Measurements from ENCODE around the gene SNX13.

DNA sequence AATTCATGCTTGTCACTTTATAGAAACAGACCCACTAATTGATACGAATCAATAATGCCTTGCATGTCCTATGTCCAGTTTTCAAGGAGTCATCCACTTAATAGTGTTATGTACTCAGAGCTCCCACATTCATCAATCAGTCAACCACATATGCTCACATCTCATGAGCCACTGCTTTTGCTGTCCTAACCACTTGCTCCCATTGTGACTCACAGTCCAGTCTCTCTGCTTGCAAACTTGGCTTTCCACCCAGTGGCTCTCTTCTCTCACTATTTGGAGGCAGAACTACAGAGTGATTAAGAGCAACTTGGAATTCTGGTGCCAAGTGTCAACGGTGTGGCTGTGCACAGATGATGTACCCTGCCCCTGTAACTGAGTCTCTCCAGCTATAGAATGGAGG, 166.0 kb downstream of the SNX13 start:
- TF ChIP-seq EZH2phosphoT487 (IDR thresholded peaks at IDR 0.05; ENCODE audit: low read depth, severe bottlenecking, unreplicated experiment) (no peak), EZH2 (IDR thresholded peaks at IDR 0.05; ENCODE audit: borderline replicate concordance) (no peak)
- TF ChIP-seq, protein P1, sequence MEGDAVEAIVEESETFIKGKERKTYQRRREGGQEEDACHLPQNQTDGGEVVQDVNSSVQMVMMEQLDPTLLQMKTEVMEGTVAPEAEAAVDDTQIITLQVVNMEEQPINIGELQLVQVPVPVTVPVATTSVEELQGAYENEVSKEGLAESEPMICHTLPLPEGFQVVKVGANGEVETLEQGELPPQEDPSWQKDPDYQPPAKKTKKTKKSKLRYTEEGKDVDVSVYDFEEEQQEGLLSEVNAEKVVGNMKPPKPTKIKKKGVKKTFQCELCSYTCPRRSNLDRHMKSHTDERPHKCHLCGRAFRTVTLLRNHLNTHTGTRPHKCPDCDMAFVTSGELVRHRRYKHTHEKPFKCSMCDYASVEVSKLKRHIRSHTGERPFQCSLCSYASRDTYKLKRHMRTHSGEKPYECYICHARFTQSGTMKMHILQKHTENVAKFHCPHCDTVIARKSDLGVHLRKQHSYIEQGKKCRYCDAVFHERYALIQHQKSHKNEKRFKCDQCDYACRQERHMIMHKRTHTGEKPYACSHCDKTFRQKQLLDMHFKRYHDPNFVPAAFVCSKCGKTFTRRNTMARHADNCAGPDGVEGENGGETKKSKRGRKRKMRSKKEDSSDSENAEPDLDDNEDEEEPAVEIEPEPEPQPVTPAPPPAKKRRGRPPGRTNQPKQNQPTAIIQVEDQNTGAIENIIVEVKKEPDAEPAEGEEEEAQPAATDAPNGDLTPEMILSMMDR (IDR thresholded peaks at IDR 0.05; ENCODE audit: poor library complexity) = no peak

All from hepatocyte (in vitro differentiated cells).